Measurements from ENCODE around the gene TEX36. TPM values are rescaled to one million over a fixed set of nuclear protein-coding genes. Genes with fewer than 3 reads are reported as not detected.

TEX36 gene
- total and polyA plus RNA-seq, 9 of the 15 experiments (the other 6 are each of a cell fraction or from before 2014, with no cell fraction given): 0.10 to 0.82 (median 0.15) TPM; not detected in 6

DNA sequence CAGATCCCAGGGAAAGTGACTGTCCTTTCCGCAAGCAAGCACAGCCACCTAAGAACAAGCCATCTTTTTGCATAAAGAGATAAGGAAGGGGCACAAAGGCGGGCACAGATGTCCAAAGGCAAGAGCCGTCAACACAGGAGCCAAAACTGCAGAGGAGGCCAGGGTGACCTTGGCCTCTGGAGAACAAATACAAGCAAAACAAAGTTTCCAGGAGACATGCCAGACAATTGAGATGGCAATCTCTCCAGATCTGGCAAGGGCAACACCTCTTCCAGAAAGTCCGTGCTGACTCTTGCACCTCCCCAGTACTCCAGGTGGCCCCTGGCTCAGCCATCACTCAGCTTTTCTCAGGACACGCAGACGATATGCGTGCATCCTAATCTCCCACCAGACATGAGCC lies 58.2 kb downstream of the TEX36 start:
- peaks cover 4 to 25% of the 10 kb centered on the region in 2 experiments; a peak in 4 of 5 replicates for H3K27me3 ChIP-seq (ENCODE audit: control insufficient read depth in 2 of 2, insufficient read depth in 2 of 2, low read length in 2 of 2)
- no peak for TF ChIP-seq FOXA3 (CRISPR knock-in tag; conservative IDR thresholded peaks at IDR 0.05 in 1 of 2, IDR thresholded peaks at IDR 0.05 in 1 of 2)
- no peak for TF ChIP-seq CCAR2 (IDR thresholded peaks at IDR 0.05; ENCODE audit: low read depth, low read length)
- TF ChIP-seq, protein P1, sequence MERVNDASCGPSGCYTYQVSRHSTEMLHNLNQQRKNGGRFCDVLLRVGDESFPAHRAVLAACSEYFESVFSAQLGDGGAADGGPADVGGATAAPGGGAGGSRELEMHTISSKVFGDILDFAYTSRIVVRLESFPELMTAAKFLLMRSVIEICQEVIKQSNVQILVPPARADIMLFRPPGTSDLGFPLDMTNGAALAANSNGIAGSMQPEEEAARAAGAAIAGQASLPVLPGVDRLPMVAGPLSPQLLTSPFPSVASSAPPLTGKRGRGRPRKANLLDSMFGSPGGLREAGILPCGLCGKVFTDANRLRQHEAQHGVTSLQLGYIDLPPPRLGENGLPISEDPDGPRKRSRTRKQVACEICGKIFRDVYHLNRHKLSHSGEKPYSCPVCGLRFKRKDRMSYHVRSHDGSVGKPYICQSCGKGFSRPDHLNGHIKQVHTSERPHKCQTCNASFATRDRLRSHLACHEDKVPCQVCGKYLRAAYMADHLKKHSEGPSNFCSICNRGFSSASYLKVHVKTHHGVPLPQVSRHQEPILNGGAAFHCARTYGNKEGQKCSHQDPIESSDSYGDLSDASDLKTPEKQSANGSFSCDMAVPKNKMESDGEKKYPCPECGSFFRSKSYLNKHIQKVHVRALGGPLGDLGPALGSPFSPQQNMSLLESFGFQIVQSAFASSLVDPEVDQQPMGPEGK (CRISPR knock-in tag; IDR thresholded peaks at IDR 0.05; ENCODE audit: borderline replicate concordance): no peak
- TF ChIP-seq SAFB2 (IDR thresholded peaks at IDR 0.05; ENCODE audit: borderline replicate concordance, low read depth, low read length, severe bottlenecking): no peak
- no peak for TF ChIP-seq ZKSCAN1 (IDR thresholded peaks at IDR 0.05; ENCODE audit: low read depth, low read length)
- 4% methylated on average over 7 of the region's 7 CpGs for WGBS (ENCODE audit: insufficient coverage, low coverage, missing lambda C conversion rate)
- no peaks in the 10 kb centered on the region for H3K9me1 ChIP-seq (ENCODE audit: control insufficient read depth, insufficient read depth, low read length)
- H4K20me1 ChIP-seq (replicated peaks; ENCODE audit: control insufficient read depth, insufficient read depth, low read length): no peaks in the 10 kb centered on the region
- no TSS peak for BruUV-seq (replicated peaks)
- intact Hi-C loops (cut with micrococcal nuclease) (loop anchor here (10.0 kb wide), 1 partner anchor 580 kb away; no protein-coding TSS in a partner anchor), in situ Hi-C loops (cut with MboI) (no loop called here)
- H3K9ac ChIP-seq (ENCODE audit: insufficient read depth in 1 of 2, low read depth in 2 of 2, low read length in 2 of 2): no peak overlapping the region
- no peaks in the 10 kb centered on the region for H3K9me3 ChIP-seq (replicated peaks; ENCODE audit: control insufficient read depth, insufficient read depth, low read depth, low read length)
- FAIRE-seq (no peak), ATAC-seq (no peak), DNase-seq (ENCODE audit: extremely low read depth in 1 of 4, low spot score in 3 of 4) (no peak)
- H3K79me2 ChIP-seq (ENCODE audit: control insufficient read depth, insufficient read depth, low read length): no peaks in the 10 kb centered on the region
- no peak overlapping the region for H3K27ac ChIP-seq (ENCODE audit: extremely low read depth, low read depth, low read length)
- ChIA-PET CTCF (ENCODE audit: low intra/inter-chr PET ratio) (no interaction called here), POLR2A (no interaction called here)
- no peaks in the 10 kb centered on the region for H3K4me1 ChIP-seq (replicated peaks in 1 of 2; ENCODE audit: control insufficient read depth in 2 of 2, insufficient read depth in 2 of 2, low read length in 2 of 2)
- no peak overlapping the region for H3K4me3 ChIP-seq
- H3K36me3 ChIP-seq (ENCODE audit: control insufficient read depth, insufficient read depth, low read length): no peaks in the 10 kb centered on the region
- H3K4me2 ChIP-seq (ENCODE audit: insufficient read depth, low read length): no peak overlapping the region
- no peak overlapping the region for H2AFZ ChIP-seq (ENCODE audit: low read depth, low read length)
